GM23338 (cell line): ENCODE results near the gene JUP. TPM values are rescaled to one million over a fixed set of nuclear protein-coding genes. Genes with fewer than 3 reads are reported as not detected.

Experiments
- ATAC-seq: fragments of 200-7000 bp; cut with Tn5 transposase; 3 replicates; pipeline ENCODE4 v1.9.1; 2020
- DNase-seq: peaks from one replicate; pipeline ENCODE4 v3.0.0-alpha.2; 2015; ENCODE audit warnings: low spot score
- H2AFZ ChIP-seq: fragments of 200-600 bp; sonication (generic); 2 replicates; pipeline ENCODE4 v1.8.0; 2016; ENCODE audit warnings: antibody characterized with exemption, mild to moderate bottlenecking, moderate library complexity
- H3F3A ChIP-seq: fragments of 200-600 bp; sonication (generic); replicated peaks from 2 replicates; pipeline ENCODE4 v1.8.0; 2017; ENCODE audit warnings: antibody characterized with exemption, mixed run types, low read depth
- H3K27ac ChIP-seq: fragments of 200-600 bp; sonication (generic); 2 replicates; pipeline ENCODE4 v1.6.1; 2016; ENCODE audit warnings: low read depth
- H3K27me3 ChIP-seq: fragments of 200-600 bp; sonication (generic); 2 replicates; pipeline ENCODE4 v1.8.0; 2016; ENCODE audit warnings: mild to moderate bottlenecking, mixed run types, moderate library complexity; ENCODE audit not compliant: insufficient read depth
- H3K36me3 ChIP-seq: fragments of 200-600 bp; sonication (generic); 2 replicates; pipeline ENCODE4 v1.8.0; 2016; ENCODE audit warnings: mild to moderate bottlenecking; ENCODE audit not compliant: insufficient read depth
- H3K4me1 ChIP-seq: fragments of 200-600 bp; sonication (generic); 2 replicates; pipeline ENCODE4 v1.8.0; 2016; ENCODE audit warnings: mild to moderate bottlenecking, moderate library complexity; ENCODE audit not compliant: insufficient read depth
- H3K4me2 ChIP-seq: fragments of 200-600 bp; sonication (generic); 2 replicates; pipeline ENCODE4 v1.7.1; 2017; ENCODE audit warnings: mixed run types
- H3K4me3 ChIP-seq: fragments of 200-600 bp; sonication (generic); 2 replicates; pipeline ENCODE4 v1.6.1; 2016; ENCODE audit warnings: mixed run types
- H3K79me2 ChIP-seq: fragments of 200-600 bp; sonication (generic); replicated peaks from 2 replicates; pipeline ENCODE4 v1.8.0; 2017; ENCODE audit warnings: mild to moderate bottlenecking; ENCODE audit not compliant: insufficient read depth
- H3K9me2 ChIP-seq: fragments of 200-600 bp; sonication (generic); 2 replicates; pipeline ENCODE4 v1.8.0; 2017; ENCODE audit not compliant: insufficient read depth
- H4K20me1 ChIP-seq: fragments of 200-600 bp; sonication (generic); replicated peaks from 2 replicates; pipeline ENCODE4 v1.8.0; 2017; ENCODE audit warnings: mild to moderate bottlenecking; ENCODE audit not compliant: insufficient read depth
- H3K27ac Mint-ChIP-seq: 2 replicates; pipeline ENCODE4 v1.8.0; 2020; ENCODE audit warnings: inconsistent platforms, mild to moderate bottlenecking, moderate library complexity, mixed read lengths
- H3K27me3 Mint-ChIP-seq: 3 replicates; pipeline ENCODE4 v1.8.0; 2022; ENCODE audit warnings: low read depth, mild to moderate bottlenecking, moderate library complexity, mixed read lengths, inconsistent platforms; ENCODE audit not compliant: insufficient read depth, poor library complexity
- H3K36me3 Mint-ChIP-seq: 3 replicates; pipeline ENCODE4 v1.8.0; 2021; ENCODE audit warnings: low read depth, mild to moderate bottlenecking, inconsistent platforms, moderate library complexity, mixed read lengths
- H3K4me1 Mint-ChIP-seq: 3 replicates; pipeline ENCODE4 v1.8.0; 2020; ENCODE audit warnings: mild to moderate bottlenecking, inconsistent platforms, mixed read lengths
- H3K4me3 Mint-ChIP-seq: 3 replicates; pipeline ENCODE4 v1.8.0; 2021; ENCODE audit warnings: moderate library complexity, mild to moderate bottlenecking, inconsistent platforms, mixed read lengths
- H3K9me3 Mint-ChIP-seq: 3 replicates; pipeline ENCODE4 v1.8.0; 2020; ENCODE audit warnings: moderate library complexity, mild to moderate bottlenecking, inconsistent platforms, mixed read lengths
- CREB1 ChIP-seq: fragments of 250-450 bp; sonication (Bioruptor Pico); IDR thresholded peaks from 2 replicates; pipeline ENCODE4 v1.5.0; 2020; ENCODE audit warnings: low read depth, mild to moderate bottlenecking, moderate library complexity
- CTCF ChIP-seq, 2 experiments: fragments of 200-600 bp in 1 of 2; sonication (generic) in 1 of 2; conservative IDR thresholded peaks; 2 replicates each; pipeline versions ENCODE4 v1.5.1 to v1.6.1; 2016 to 2017; ENCODE audit warnings: antibody characterized with exemption in 2 of 2, low read depth in 2 of 2, mild to moderate bottlenecking in 2 of 2, moderate library complexity in 1 of 2
- ETS1 ChIP-seq: IDR thresholded peaks from 2 replicates; pipeline ENCODE4 v1.6.1; 2016; ENCODE audit warnings: antibody characterized with exemption
- EZH2 ChIP-seq: fragments of 200-600 bp; sonication (generic); IDR thresholded peaks from one replicate; pipeline ENCODE4 v1.8.0; 2017; ENCODE audit warnings: antibody characterized with exemption, mild to moderate bottlenecking, low read depth; ENCODE audit not compliant: unreplicated experiment
- EZH2phosphoT487 ChIP-seq: fragments of 200-600 bp; sonication (generic); IDR thresholded peaks from one replicate; pipeline ENCODE4 v1.8.1; 2018; ENCODE audit warnings: antibody characterized with exemption; ENCODE audit not compliant: unreplicated experiment
- JUNB ChIP-seq: IDR thresholded peaks from one replicate; pipeline ENCODE4 v1.6.1; 2016; ENCODE audit warnings: antibody characterized with exemption; ENCODE audit not compliant: unreplicated experiment
- NANOG ChIP-seq: IDR thresholded peaks from 2 replicates; pipeline ENCODE4 v1.6.1; 2016; ENCODE audit warnings: antibody characterized with exemption, borderline replicate concordance
- POLR2AphosphoS5 ChIP-seq: IDR thresholded peaks from 2 replicates; pipeline ENCODE4 v1.6.1; 2016; ENCODE audit warnings: antibody characterized with exemption, low read depth
- REST ChIP-seq: IDR thresholded peaks from one replicate; pipeline ENCODE4 v1.6.1; 2018; ENCODE audit warnings: antibody characterized with exemption; ENCODE audit not compliant: unreplicated experiment
- STAT1 ChIP-seq: IDR thresholded peaks from one replicate; pipeline ENCODE4 v1.6.1; 2016; ENCODE audit warnings: antibody characterized with exemption; ENCODE audit not compliant: unreplicated experiment
- ZNF114 ChIP-seq: fragments of 250-450 bp; sonication (Bioruptor Pico); IDR thresholded peaks from 2 replicates; pipeline ENCODE4 v1.5.0; 2020; ENCODE audit warnings: mild to moderate bottlenecking, moderate library complexity
- ZNF331 ChIP-seq: fragments of 250-450 bp; sonication (Bioruptor Pico); IDR thresholded peaks from 2 replicates; pipeline ENCODE4 v1.5.0; 2020; ENCODE audit warnings: low read depth, mild to moderate bottlenecking, moderate library complexity
- ZNF462 ChIP-seq: fragments of 250-450 bp; sonication (Bioruptor Pico); IDR thresholded peaks from 2 replicates; pipeline ENCODE4 v1.5.0; 2020; ENCODE audit warnings: mild to moderate bottlenecking, moderate library complexity
- polyA plus RNA-seq: library from polyadenylated mRNA; unstranded; fragments of >200 nt; fragmentation: Nextera tagmentation; extraction: Ambion mirVana; gene quantifications from 2 replicates; pipeline ENCODE4 v1.2.1, GENCODE V29; 2016
- total RNA-seq: library from RNA; depleted of rRNA; stranded (reverse); fragments of >200 nt; shearing (Covaris generic); gene quantifications from 2 replicates; pipeline ENCODE4 v1.2.3, GENCODE V29; 2014

The JUP gene
- total and polyA plus RNA-seq, 2 experiments from 2014 or later, result 45.5 to 177 TPM

- Histone ChIP-seq H2AFZ (peak overlapping the region; percentile 56; the same call in 1 of the 2 replicates), H3K4me3 (no peak overlapping the region), H3K4me1 (no peaks in the 10 kb centered on the region; the same call in 1 of the 2 replicates), H3K27me3 (no peaks in the 10 kb centered on the region), H3K9me2 (no peaks in the 10 kb centered on the region), H3F3A (no peaks in the 10 kb centered on the region), H3K4me2 (no peak overlapping the region), H3K79me2 (no peaks in the 10 kb centered on the region), H3K27ac (no peak overlapping the region), H4K20me1 (no peaks in the 10 kb centered on the region), H3K36me3 (no peaks in the 10 kb centered on the region)
- no peak for DNase-seq
- peaks cover 7% of the 10 kb centered on the region; the same call in 2 of the 3 replicates for H3K4me1 Mint-ChIP-seq
- TF ChIP-seq ETS1 (no peak), EZH2 (no peak), ZNF462 (CRISPR knock-in tag) (no peak), STAT1 (no peak), JUNB (no peak), POLR2AphosphoS5 (no peak), ZNF331 (CRISPR knock-in tag) (no peak), ZNF114 (CRISPR knock-in tag) (no peak), REST (no peak), CTCF (conservative IDR thresholded peaks at IDR 0.05; ENCODE audit: low read depth in 2 of 2) (no peak), CREB1 (CRISPR knock-in tag) (no peak), NANOG (no peak), EZH2phosphoT487 (no peak)
- peaks cover 2% of the 10 kb centered on the region for H3K27me3 Mint-ChIP-seq
- H3K27ac Mint-ChIP-seq, result no peak overlapping the region
- H3K9me3 Mint-ChIP-seq, result peaks cover 3% of the 10 kb centered on the region; the same call in 1 of the 3 replicates
- H3K36me3 Mint-ChIP-seq, result no peaks in the 10 kb centered on the region
- H3K4me3 Mint-ChIP-seq, result no peak overlapping the region
- no peak for ATAC-seq
These were observed 68.2 kb downstream of the JUP start for GRCh38 chr17:41718287-41718645.
